ENCODE data around the gene APOA1. TPM values are rescaled to one million over a fixed set of nuclear protein-coding genes. Genes with fewer than 3 reads are reported as not detected.
A peak's percentile ranks its signal among the peaks of the same experiment; 100 is the strongest.

The APOA1 gene
- total and polyA plus RNA-seq, 2 experiments from 2014 or later = 0.23 TPM; not detected in 1

DNA sequence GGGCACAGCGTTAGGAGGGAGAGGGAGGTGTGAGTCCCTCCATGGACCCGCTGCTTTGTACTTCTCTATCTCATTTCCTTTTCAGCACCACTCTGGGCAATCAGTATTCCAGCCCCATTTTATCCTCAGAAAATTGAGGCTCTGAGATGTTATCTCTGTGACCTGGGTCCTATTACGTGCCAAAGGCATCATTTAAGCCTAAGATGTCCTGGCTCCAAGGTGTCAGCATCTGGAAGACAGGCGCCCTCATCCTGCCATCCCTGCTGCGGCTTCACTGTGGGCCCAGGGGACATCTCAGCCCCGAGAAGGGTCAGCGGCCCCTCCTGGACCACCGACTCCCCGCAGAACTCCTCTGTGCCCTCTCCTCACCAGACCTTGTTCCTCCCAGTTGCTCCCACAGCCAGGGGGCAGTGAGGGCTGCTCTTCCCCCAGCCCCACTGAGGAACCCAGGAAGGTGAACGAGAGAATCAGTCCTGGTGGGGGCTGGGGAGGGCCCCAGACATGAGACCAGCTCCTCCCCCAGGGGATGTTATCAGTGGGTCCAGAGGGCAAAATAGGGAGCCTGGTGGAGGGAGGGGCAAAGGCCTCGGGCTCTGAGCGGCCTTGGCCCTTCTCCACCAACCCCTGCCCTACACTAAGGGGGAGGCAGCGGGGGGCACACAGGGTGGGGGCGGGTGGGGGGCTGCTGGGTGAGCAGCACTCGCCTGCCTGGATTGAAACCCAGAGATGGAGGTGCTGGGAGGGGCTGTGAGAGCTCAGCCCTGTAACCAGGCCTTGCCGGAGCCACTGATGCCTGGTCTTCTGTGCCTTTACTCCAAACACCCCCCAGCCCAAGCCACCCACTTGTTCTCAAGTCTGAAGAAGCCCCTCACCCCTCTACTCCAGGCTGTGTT lies 8.5 kb downstream of the APOA1 start:
- no peak overlapping the region for H3K4me2 ChIP-seq (ENCODE audit: unreplicated experiment)
- H3K9me3 ChIP-seq (ENCODE audit: low read depth) = no peaks in the 10 kb centered on the region
- H3K4me3 ChIP-seq = no peak overlapping the region
- WGBS, 2 experiments (ENCODE audit: low coverage in 1 of 2, low lambda C conversion rate in 2 of 2, missing lambda C conversion rate in 2 of 2) = 68 to 75% methylated on average over 12 to 16 of the region's 16 CpGs
- in situ Hi-C loops (cut with MboI) = no loop called here
- TF ChIP-seq EZH2phosphoT487 (IDR thresholded peaks at IDR 0.05; ENCODE audit: insufficient read depth, low read depth) = no peak
- TF ChIP-seq EZH2 (IDR thresholded peaks at IDR 0.05; ENCODE audit: insufficient read depth, poor library complexity, severe bottlenecking) = no peak
- no peaks in the 10 kb centered on the region for H3K4me1 ChIP-seq (ENCODE audit: insufficient read depth)
- no peak for DNase-seq
- H2AFZ ChIP-seq = no peak overlapping the region
- H3K79me2 ChIP-seq (ENCODE audit: insufficient read depth) = no peaks in the 10 kb centered on the region
- H4K20me1 ChIP-seq (ENCODE audit: insufficient read depth) = no peaks in the 10 kb centered on the region
- no peaks in the 10 kb centered on the region for H3K36me3 ChIP-seq (ENCODE audit: low read depth)
- no peaks in the 10 kb centered on the region for H3K27me3 ChIP-seq (replicated peaks; ENCODE audit: insufficient read depth)
- H3F3A ChIP-seq (ENCODE audit: insufficient read depth) = no peaks in the 10 kb centered on the region
- no peak overlapping the region for H3K9ac ChIP-seq
- H3K27ac ChIP-seq = no peak overlapping the region
- H3K9me2 ChIP-seq (ENCODE audit: insufficient read depth) = no peaks in the 10 kb centered on the region

DNA sequence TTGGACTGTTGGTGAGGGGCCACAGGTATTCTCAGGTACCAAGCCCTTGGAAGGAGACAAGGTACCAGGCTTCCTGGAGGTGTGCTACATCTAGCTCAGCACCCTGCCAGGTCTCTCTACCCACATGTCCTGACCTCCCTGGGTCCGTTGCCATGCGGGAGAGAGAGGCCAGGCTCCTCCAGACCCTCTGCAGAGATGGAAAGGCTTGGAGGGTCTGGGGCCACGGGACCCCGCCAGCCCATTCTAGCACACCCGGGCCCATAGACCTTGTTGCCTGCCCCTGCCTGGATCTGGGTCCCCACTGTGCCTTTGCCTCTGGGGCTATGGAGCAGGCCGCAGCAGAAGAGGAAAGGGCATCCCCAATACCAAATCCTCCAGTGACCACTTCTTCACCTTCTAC lies 10.0 kb downstream of the APOA1 start:
- Histone ChIP-seq H3K4me2 (ENCODE audit: unreplicated experiment) (no peak overlapping the region), H3K4me3 (no peak overlapping the region), H2AFZ (no peak overlapping the region), H3K4me1 (ENCODE audit: insufficient read depth) (no peaks in the 10 kb centered on the region), H3K27me3 (replicated peaks; ENCODE audit: insufficient read depth) (no peaks in the 10 kb centered on the region), H3K9me2 (ENCODE audit: insufficient read depth) (no peaks in the 10 kb centered on the region), H3K9me3 (ENCODE audit: low read depth) (no peaks in the 10 kb centered on the region), H3K36me3 (ENCODE audit: low read depth) (no peaks in the 10 kb centered on the region), H3F3A (ENCODE audit: insufficient read depth) (no peaks in the 10 kb centered on the region), H3K27ac (no peak overlapping the region), H3K79me2 (ENCODE audit: insufficient read depth) (no peaks in the 10 kb centered on the region), H3K9ac (no peak overlapping the region), H4K20me1 (ENCODE audit: insufficient read depth) (no peaks in the 10 kb centered on the region)
- in situ Hi-C loops (cut with MboI) = no loop called here
- DNase-seq = no peak
- 72 to 74% methylated on average over 6 of the region's 6 CpGs for WGBS, 2 experiments (ENCODE audit: low coverage in 1 of 2, low lambda C conversion rate in 2 of 2, missing lambda C conversion rate in 2 of 2)
- TF ChIP-seq EZH2 (IDR thresholded peaks at IDR 0.05; ENCODE audit: insufficient read depth, poor library complexity, severe bottlenecking) (no peak), EZH2phosphoT487 (IDR thresholded peaks at IDR 0.05; ENCODE audit: insufficient read depth, low read depth) (no peak)

DNA sequence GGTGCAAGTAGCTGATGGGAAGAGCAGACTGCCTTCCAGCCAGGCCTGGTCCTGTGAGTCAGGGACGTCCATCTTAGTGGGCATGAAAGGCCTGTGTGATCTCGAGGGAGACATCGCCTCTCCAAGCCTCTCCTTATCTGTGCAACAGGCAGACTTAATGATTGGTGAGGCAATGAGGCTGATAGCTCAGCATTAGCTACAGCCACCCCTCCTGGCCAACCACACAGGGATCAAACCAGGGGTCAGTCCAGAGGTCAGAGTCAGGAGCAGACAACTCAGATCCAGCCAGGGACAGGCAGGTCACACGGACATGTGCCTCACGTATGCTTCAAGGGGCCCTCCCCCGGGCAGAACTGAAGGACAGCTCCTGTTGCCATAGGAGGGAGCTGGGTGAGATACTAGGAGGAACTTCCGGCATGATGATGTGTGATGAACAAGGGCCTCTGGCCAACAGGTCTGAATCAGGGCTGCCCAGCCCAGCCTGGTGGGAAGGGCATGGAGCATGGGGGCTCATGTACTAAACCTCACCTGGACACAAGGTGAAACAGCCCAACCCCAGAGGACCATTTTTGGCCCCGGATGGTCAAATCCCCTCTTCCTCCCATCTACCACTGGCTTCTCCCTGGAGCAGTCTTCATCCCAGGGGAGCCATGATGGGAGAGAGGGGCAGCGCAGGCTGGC lies 10.5 kb downstream of the APOA1 start:
- no peaks in the 10 kb centered on the region for H3F3A ChIP-seq (ENCODE audit: insufficient read depth)
- H3K9me2 ChIP-seq (ENCODE audit: insufficient read depth) = no peaks in the 10 kb centered on the region
- in situ Hi-C loops (cut with MboI) = no loop called here
- no peak overlapping the region for H3K4me2 ChIP-seq (ENCODE audit: unreplicated experiment)
- no peak overlapping the region for H2AFZ ChIP-seq
- H3K79me2 ChIP-seq (ENCODE audit: insufficient read depth) = no peaks in the 10 kb centered on the region
- no peaks in the 10 kb centered on the region for H3K27me3 ChIP-seq (replicated peaks; ENCODE audit: insufficient read depth)
- peak; percentile 10 for DNase-seq
- TF ChIP-seq EZH2phosphoT487 (IDR thresholded peaks at IDR 0.05; ENCODE audit: insufficient read depth, low read depth) = no peak
- no peak for TF ChIP-seq EZH2 (IDR thresholded peaks at IDR 0.05; ENCODE audit: insufficient read depth, poor library complexity, severe bottlenecking)
- no peaks in the 10 kb centered on the region for H3K4me1 ChIP-seq (ENCODE audit: insufficient read depth)
- no peaks in the 10 kb centered on the region for H3K36me3 ChIP-seq (ENCODE audit: low read depth)
- no peaks in the 10 kb centered on the region for H3K9me3 ChIP-seq (ENCODE audit: low read depth)
- 49 to 56% methylated on average over 9 of the region's 9 CpGs for WGBS, 2 experiments (ENCODE audit: low coverage in 1 of 2, low lambda C conversion rate in 2 of 2, missing lambda C conversion rate in 2 of 2)
- H3K9ac ChIP-seq = no peak overlapping the region
- H4K20me1 ChIP-seq (ENCODE audit: insufficient read depth) = no peaks in the 10 kb centered on the region
- H3K27ac ChIP-seq = no peak overlapping the region
- no peak overlapping the region for H3K4me3 ChIP-seq

DNA sequence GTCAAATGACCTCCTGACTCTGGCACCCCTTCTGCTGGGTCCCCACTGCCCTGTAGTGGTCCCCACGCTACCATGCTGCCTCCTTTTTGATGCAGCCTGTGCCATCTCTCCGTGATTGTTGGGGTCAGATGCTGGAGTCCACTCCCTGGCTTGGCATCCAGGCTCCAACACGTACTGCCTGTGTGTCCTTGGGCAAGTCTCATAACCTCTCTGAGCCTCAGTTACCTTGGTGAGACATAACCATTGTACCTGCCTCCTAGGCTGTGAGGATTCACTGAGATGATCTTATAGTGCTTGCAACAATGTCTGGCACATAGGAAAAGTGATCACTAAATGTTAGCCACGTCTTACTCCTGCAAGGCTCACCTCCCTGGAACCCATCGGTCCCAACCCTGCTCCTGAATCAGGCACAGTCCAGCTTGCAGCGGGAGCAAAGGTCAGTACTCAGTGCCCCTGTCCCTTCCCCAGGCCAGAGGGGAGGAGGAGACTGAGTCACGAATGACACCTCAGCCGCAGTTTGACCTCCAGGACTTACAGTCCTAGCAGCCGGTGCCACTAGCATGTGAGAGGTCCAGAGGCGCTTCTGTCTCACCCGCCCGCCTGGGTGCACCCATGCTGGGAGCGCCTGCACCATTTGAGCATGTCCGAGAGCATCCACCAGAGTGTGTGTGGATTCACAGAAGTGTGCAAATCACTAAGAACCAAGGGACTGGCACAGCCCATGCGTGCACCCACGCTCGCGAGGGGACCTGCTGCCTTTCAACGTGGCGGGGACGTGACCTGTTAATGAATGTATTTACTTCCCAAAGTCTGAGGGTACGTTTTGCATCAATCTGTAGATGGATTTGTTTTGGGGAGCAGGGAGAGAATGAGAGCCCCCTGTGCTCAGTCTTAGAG lies 11.3 kb downstream of the APOA1 start:
- no peak for TF ChIP-seq EZH2phosphoT487 (IDR thresholded peaks at IDR 0.05; ENCODE audit: insufficient read depth, low read depth)
- TF ChIP-seq EZH2 (IDR thresholded peaks at IDR 0.05; ENCODE audit: insufficient read depth, poor library complexity, severe bottlenecking) = no peak
- no peak overlapping the region for H2AFZ ChIP-seq
- H3K27me3 ChIP-seq (replicated peaks; ENCODE audit: insufficient read depth) = no peaks in the 10 kb centered on the region
- no peak overlapping the region for H3K27ac ChIP-seq
- H3K36me3 ChIP-seq (ENCODE audit: low read depth) = no peaks in the 10 kb centered on the region
- H3K9me2 ChIP-seq (ENCODE audit: insufficient read depth) = no peaks in the 10 kb centered on the region
- no peak overlapping the region for H3K4me2 ChIP-seq (ENCODE audit: unreplicated experiment)
- H3K79me2 ChIP-seq (ENCODE audit: insufficient read depth) = no peaks in the 10 kb centered on the region
- H3K4me1 ChIP-seq (ENCODE audit: insufficient read depth) = no peaks in the 10 kb centered on the region
- H3K4me3 ChIP-seq = no peak overlapping the region
- in situ Hi-C loops (cut with MboI) = no loop called here
- no peak overlapping the region for H3K9ac ChIP-seq
- H3F3A ChIP-seq (ENCODE audit: insufficient read depth) = no peaks in the 10 kb centered on the region
- H3K9me3 ChIP-seq (ENCODE audit: low read depth) = no peaks in the 10 kb centered on the region
- no peak for DNase-seq
- WGBS, 2 experiments (ENCODE audit: low coverage in 1 of 2, low lambda C conversion rate in 2 of 2, missing lambda C conversion rate in 2 of 2) = 78 to 80% methylated on average over 22 of the region's 22 CpGs
- no peaks in the 10 kb centered on the region for H4K20me1 ChIP-seq (ENCODE audit: insufficient read depth)
